HG02852 (cell line): ENCODE measurements around the gene VPS37C.

Experiments used
- ATAC-seq: cut with Tn5 transposase; IDR thresholded peaks from one replicate; pipeline ENCODE4 v1.9.1; 2021; ENCODE audit warnings: mild to moderate bottlenecking, moderate library complexity; ENCODE audit not compliant: unreplicated experiment

The VPS37C gene

GRCh38 chr11:61155741-61156140 lies 5.5 kb downstream of the VPS37C start:
- ATAC-seq = no peak

DNA sequence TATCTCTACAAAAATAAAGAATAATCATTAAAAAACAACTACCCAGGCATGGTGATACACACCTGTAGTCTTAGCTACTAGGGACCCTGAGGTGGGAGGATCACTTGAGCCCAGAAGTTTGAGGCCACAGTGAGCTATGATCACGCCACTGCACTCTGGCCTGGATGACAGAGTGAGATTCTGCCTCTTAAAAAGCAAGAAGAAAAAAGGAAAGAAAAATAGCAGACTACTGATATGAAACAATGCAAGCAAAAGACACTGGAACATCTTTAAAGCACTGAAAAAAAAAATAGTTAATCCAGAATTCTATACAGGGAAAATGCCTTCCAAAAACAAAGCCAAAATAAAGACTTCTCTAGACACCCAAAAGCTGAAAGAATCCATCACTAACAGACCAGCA lies 5.9 kb downstream of the VPS37C start:
- no peak for ATAC-seq

DNA sequence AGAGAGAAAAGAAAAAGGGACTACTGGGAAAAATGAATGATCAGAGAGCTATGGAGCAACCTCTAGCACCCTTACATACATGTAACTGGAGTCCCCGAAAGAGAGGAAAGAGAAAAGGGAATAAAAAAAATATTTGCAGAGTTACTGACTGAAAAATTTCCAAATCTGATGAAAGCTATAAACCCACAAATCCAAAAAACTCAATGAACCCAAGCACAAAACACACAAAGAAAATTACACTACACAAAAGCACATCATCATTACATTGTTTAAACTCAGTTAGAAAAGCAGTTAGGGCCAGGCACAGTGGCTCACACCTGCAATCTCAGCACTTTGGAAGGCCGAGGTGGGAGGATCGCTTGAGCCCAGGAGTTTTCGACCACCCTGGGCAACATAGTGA lies 6.7 kb downstream of the VPS37C start:
- ATAC-seq = no peak

GRCh38 chr11:61153593-61154095 lies 7.6 kb downstream of the VPS37C start:
- ATAC-seq = no peak

DNA sequence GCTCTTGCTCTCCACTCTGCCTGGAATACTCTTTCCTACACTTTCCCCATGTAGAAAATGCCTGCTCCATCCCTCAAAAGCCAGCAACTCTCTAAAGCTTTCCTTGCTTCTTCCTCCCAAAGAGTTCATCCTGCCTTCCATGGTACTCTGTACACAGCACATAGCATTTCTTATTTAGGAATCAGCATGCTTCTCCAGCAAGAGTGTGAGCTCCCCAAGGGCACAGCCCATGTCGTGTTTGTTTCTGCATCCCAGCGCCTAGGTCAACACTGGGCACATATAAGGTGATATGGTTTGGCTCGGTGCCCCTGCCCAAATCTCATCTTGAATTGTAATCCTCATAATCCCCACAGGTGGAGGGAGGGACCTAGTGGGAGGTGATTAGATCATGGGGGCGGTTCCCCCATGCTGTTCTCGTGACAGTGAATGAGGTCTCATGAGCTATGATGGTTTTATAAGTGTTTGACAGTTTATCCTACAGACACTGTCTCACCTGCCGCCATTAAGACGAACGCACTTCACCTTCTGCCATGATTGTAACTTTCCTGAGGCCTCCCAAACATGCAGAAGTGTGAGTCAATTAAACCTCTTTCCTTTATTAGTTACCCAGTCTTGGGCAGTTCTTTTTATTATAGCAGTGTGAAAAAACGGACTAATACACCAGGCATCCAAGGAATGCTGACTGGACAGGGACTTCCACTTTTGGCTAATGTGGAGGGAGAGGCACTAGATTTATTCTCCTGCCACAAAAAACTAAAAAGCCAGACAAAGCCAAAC lies 8.2 kb downstream of the VPS37C start:
- ATAC-seq = no peak

GRCh38 chr11:61151545-61152252 lies 9.5 kb downstream of the VPS37C start:
- ATAC-seq = no peak

DNA sequence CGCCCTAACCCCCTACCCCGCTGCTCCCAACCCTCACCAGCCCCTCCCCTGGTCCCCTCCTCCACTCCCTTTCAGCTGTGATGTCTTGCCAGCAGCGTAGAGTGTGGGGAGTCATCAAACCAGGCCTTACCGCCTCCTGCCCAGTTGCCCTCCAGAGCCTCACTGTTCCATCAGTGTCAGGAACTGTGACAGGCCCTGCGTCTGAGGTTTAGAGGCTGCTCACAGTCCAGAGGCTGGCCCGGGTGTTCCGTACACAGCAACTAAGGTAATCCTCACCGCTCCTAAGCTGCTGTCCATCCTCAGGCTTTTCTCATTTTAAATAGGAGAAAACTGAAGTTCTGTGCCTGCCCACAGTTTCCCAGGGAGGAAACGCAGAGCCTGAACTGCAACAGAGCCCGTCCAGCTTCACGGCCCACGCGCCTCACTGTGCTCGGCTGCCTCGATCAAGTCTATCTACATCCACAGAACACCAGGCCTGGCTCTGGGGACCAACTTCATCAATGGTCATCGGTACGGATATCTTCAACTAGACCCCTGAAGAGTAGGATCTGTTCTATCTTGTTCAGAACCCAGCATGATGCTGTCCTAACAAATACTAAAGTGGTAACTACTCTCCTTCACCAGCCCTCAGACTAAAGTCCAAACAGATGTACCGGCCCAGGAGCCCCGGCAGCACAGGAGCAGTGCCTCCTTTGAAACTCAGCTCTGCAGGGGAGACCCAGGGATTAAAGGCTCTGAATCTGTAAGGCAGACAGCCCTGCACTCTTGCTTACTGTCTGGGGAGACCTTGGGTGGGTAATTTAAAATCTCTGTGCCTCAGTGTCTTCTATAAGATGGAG lies 10.3 kb downstream of the VPS37C start:
- no peak for ATAC-seq

- no peak for ATAC-seq
Observed at GRCh38 chr11:61149624-61150615, 11.3 kb downstream of the VPS37C start.

GRCh38 chr11:61147791-61148620 lies 13.2 kb downstream of the VPS37C start:
- no peak for ATAC-seq

GRCh38 chr11:61147271-61147670 lies 14.0 kb downstream of the VPS37C start:
- no peak for ATAC-seq

GRCh38 chr11:61146416-61146815 lies 14.8 kb downstream of the VPS37C start:
- no peak for ATAC-seq

DNA sequence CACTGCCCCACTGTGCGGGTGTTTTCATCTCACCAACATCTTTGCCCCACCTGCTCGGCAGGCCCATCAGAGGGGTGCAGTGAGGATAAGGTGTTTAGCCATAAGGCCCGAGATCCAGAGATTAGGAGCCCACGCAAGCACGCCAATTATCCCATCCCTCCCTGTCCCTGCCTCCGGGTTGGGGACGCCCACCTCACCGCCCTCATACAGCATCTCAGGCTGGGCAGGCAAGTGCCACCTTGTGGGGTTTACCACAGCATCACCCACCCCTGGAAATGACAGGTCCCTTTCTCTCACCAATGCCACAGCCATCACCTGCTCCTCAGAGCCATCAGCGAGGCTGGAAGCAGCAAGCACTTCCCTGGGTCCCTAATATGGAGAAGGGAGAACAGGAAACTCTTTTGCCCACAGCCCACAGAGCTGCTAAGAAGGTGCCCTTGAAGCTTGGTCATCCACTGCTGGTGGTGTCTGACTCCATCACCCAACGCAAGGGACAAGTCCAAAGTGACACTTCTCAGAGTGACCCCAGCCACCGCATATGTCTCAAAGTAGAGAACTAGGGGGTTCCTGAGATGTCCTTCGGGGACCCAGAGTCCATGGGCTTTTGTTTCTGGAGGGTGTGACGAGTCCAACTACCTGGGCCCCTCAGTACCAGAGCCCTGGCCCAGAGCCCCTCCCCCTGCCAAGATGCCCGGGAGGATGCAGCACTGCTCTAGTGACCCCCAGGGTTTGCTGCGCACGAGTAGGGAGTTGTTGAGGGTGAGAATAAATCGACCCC lies 15.8 kb downstream of the VPS37C start:
- no peak for ATAC-seq

DNA sequence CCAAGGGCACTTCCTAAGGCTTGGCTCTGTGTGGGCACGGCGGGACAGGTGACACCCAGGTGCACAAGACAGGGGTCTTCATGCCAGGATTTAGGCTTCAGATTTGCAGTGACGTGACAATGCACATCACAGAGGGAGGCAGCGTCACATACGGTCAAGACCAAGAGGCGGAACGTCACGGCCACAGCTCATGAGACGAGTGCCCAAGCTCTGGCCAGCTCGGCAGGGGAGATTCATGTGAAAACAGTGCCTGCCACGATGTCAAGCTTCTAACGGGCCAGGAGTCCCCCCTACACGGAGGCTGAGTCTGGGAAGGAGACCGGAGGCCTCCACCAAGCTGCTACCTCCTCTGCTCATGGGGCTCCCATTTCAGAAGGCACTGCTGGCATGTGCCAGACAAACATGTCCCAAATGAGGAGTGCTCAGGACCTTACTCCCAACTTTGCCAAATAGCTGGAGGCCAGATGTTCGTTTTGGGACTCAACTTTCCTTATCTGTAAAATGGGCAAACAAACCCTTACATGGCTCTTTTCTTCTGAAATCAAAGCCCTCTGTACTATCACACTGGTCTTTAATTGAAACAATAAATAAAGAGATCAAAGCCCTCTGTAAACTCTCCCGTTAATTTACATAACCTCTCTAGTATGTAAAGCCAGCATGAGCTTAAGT lies 16.6 kb downstream of the VPS37C start:
- ATAC-seq = no peak

DNA sequence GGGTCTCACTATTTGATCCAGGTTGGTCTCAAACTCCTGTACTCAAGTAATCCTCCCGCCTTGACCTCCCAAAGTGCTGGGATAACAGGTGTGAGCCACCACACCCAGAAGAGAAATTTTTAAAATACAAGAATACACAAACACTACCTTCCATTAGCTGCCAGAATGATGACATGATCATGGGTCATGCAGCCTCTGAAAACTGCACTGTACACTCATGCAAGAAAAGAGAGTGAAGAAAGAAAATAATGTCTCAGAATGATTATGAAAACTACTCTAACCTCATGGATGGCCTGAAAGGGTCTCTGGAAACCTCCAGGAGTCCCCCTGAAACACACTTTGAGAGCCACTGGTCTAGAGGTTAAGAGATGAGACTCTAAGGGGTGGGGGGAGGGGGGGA lies 18.8 kb downstream of the VPS37C start:
- no peak for ATAC-seq

DNA sequence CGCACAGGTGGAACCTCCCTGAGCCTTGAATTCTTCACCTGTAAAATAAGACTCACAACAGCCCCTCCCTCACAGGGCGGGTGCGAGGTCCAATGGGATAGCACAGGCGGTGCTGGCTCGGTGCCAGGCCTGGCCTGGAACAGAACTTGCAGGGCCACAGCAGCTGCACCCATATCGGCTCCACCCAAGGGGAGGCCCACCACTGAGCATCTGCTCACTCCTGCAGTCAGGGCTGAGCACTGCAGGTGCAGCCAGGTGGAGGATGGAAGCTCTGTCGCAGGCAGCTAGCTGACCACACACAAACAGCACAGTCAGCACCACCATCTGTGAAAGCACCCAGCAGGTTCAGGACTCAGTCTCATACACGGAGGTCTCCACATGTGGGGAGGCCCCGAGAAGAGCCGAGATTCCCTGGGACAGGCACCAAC lies 19.6 kb downstream of the VPS37C start:
- no peak for ATAC-seq

- no peak for ATAC-seq
Observed at GRCh38 chr11:61140416-61140815, 20.8 kb downstream of the VPS37C start.

DNA sequence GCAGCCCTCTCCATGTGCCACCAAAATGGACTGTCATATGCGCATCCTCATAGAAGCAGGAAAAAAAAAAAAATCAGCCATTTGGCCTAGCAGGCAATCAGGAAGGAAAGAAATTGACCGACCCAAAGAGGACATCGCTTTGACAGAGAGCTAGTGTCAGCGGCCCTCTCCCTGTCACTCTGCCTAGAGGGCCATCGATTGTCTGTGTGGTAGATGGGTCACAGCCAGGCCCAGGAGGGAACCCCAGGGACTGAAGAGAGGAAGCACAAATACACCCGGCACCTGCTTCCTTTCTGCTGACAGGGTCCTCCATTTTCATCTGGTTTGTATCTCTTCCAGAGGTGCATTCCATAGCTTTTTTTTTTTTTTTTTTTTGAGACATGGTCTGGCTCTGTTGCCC lies 21.8 kb downstream of the VPS37C start:
- ATAC-seq = no peak

DNA sequence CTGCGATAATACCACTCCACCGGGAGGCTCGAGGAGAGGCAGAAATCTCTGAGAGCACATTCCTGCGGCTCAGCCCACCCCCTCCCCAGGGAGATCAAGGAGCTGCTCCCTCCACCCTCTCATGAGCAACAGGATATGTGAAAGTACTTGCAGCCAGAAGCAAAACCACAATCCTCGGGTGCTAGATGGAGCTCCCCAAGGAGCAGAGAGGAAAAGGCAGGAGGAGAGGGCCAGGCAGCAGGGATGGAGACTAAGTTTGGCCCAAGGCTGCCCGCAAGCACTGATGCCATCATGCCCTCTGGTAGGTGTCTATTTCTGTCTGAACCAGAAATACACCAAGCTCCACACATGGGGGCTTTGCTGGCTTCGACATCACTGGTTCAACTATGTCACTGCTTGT lies 22.3 kb downstream of the VPS37C start:
- ATAC-seq = no peak
